ENCODE results near the gene SPATA16. TPM values are rescaled to one million over a fixed set of nuclear protein-coding genes. Genes with fewer than 3 reads are reported as not detected.

Gene SPATA16
- total RNA-seq, 2 donors from 2014 or later, result not detected

- Mint-ChIP-seq H3K4me1 (no peaks in the 10 kb centered on the region), H3K4me3 (no peak overlapping the region), H3K27me3 (no peaks in the 10 kb centered on the region), H3K36me3 (ENCODE audit: low read depth) (no peaks in the 10 kb centered on the region), H3K27ac (no peak overlapping the region)
- H3K9me3 ChIP-seq (ENCODE audit: control insufficient read depth, low read length, poor library complexity, severe bottlenecking), result no peaks in the 10 kb centered on the region
- DNase-seq, result no peak
- no peak for ATAC-seq
Observed at GRCh38 chr3:173096994-173097785, 43.8 kb downstream of the SPATA16 start.

GRCh38 chr3:173096140-173096539, 44.9 kb downstream of the SPATA16 start:
- no peaks in the 10 kb centered on the region for H3K9me3 ChIP-seq (ENCODE audit: control insufficient read depth, low read length, poor library complexity, severe bottlenecking)
- Mint-ChIP-seq H3K27me3 (no peaks in the 10 kb centered on the region), H3K27ac (no peak overlapping the region), H3K4me1 (no peaks in the 10 kb centered on the region), H3K4me3 (no peak overlapping the region), H3K36me3 (ENCODE audit: low read depth) (no peaks in the 10 kb centered on the region)
- DNase-seq, result no peak
- no peak for ATAC-seq

- H3K27me3 Mint-ChIP-seq, result no peaks in the 10 kb centered on the region
- DNase-seq (no peak), ATAC-seq (no peak)
- H3K27ac Mint-ChIP-seq, result no peak overlapping the region
- H3K4me1 Mint-ChIP-seq, result no peaks in the 10 kb centered on the region
- H3K36me3 Mint-ChIP-seq (ENCODE audit: low read depth), result no peaks in the 10 kb centered on the region
- no peaks in the 10 kb centered on the region for H3K9me3 ChIP-seq (ENCODE audit: control insufficient read depth, low read length, poor library complexity, severe bottlenecking)
- H3K4me3 Mint-ChIP-seq, result no peak overlapping the region
Observed at GRCh38 chr3:173092038-173092437, 49.0 kb downstream of the SPATA16 start.

- Mint-ChIP-seq H3K27ac (no peak overlapping the region), H3K4me1 (no peaks in the 10 kb centered on the region), H3K27me3 (no peaks in the 10 kb centered on the region), H3K4me3 (no peak overlapping the region), H3K36me3 (ENCODE audit: low read depth) (no peaks in the 10 kb centered on the region)
- H3K9me3 ChIP-seq (ENCODE audit: control insufficient read depth, low read length, poor library complexity, severe bottlenecking), result no peaks in the 10 kb centered on the region
- ATAC-seq (no peak), DNase-seq (no peak)
Observed at GRCh38 chr3:173090492-173090891, 50.5 kb downstream of the SPATA16 start.

GRCh38 chr3:173089283-173089682, 51.8 kb downstream of the SPATA16 start:
- ATAC-seq (no peak), DNase-seq (no peak)
- no peaks in the 10 kb centered on the region for H3K27me3 Mint-ChIP-seq
- no peak overlapping the region for H3K27ac Mint-ChIP-seq
- H3K36me3 Mint-ChIP-seq (ENCODE audit: low read depth), result no peaks in the 10 kb centered on the region
- no peak overlapping the region for H3K4me3 Mint-ChIP-seq
- H3K9me3 ChIP-seq (ENCODE audit: control insufficient read depth, low read length, poor library complexity, severe bottlenecking), result no peaks in the 10 kb centered on the region
- no peaks in the 10 kb centered on the region for H3K4me1 Mint-ChIP-seq

GRCh38 chr3:173078525-173078924, 62.5 kb downstream of the SPATA16 start:
- H3K36me3 Mint-ChIP-seq (ENCODE audit: low read depth), result no peaks in the 10 kb centered on the region
- no peak overlapping the region for H3K27ac Mint-ChIP-seq
- H3K9me3 ChIP-seq (ENCODE audit: control insufficient read depth, low read length, poor library complexity, severe bottlenecking), result no peaks in the 10 kb centered on the region
- H3K4me3 Mint-ChIP-seq, result no peak overlapping the region
- no peak for DNase-seq
- ATAC-seq, result no peak
- H3K4me1 Mint-ChIP-seq, result no peaks in the 10 kb centered on the region
- no peaks in the 10 kb centered on the region for H3K27me3 Mint-ChIP-seq

GRCh38 chr3:173066044-173067004, 74.7 kb downstream of the SPATA16 start:
- Mint-ChIP-seq H3K27me3 (no peaks in the 10 kb centered on the region), H3K4me3 (no peak overlapping the region), H3K4me1 (no peaks in the 10 kb centered on the region), H3K27ac (no peak overlapping the region), H3K36me3 (ENCODE audit: low read depth) (no peaks in the 10 kb centered on the region)
- H3K9me3 ChIP-seq (ENCODE audit: control insufficient read depth, low read length, poor library complexity, severe bottlenecking), result no peaks in the 10 kb centered on the region
- ATAC-seq (no peak), DNase-seq (no peak)

GRCh38 chr3:173065543-173065981, 75.5 kb downstream of the SPATA16 start:
- H3K4me3 Mint-ChIP-seq, result no peak overlapping the region
- no peak overlapping the region for H3K27ac Mint-ChIP-seq
- H3K4me1 Mint-ChIP-seq, result no peaks in the 10 kb centered on the region
- ATAC-seq (no peak), DNase-seq (no peak)
- H3K27me3 Mint-ChIP-seq, result no peaks in the 10 kb centered on the region
- H3K9me3 ChIP-seq (ENCODE audit: control insufficient read depth, low read length, poor library complexity, severe bottlenecking), result no peaks in the 10 kb centered on the region
- H3K36me3 Mint-ChIP-seq (ENCODE audit: low read depth), result no peaks in the 10 kb centered on the region

- Mint-ChIP-seq H3K4me3 (no peak overlapping the region), H3K4me1 (no peaks in the 10 kb centered on the region), H3K27ac (no peak overlapping the region), H3K27me3 (no peaks in the 10 kb centered on the region), H3K36me3 (ENCODE audit: low read depth) (no peaks in the 10 kb centered on the region)
- no peak for ATAC-seq
- H3K9me3 ChIP-seq (ENCODE audit: control insufficient read depth, low read length, poor library complexity, severe bottlenecking), result no peaks in the 10 kb centered on the region
- no peak for DNase-seq
Observed at GRCh38 chr3:173064631-173065030, 76.4 kb downstream of the SPATA16 start.

GRCh38 chr3:173058229-173058628, 82.8 kb downstream of the SPATA16 start:
- Mint-ChIP-seq H3K4me3 (no peak overlapping the region), H3K36me3 (ENCODE audit: low read depth) (no peaks in the 10 kb centered on the region), H3K27ac (no peak overlapping the region), H3K27me3 (no peaks in the 10 kb centered on the region), H3K4me1 (no peaks in the 10 kb centered on the region)
- no peak for DNase-seq
- no peaks in the 10 kb centered on the region for H3K9me3 ChIP-seq (ENCODE audit: control insufficient read depth, low read length, poor library complexity, severe bottlenecking)
- no peak for ATAC-seq

GRCh38 chr3:173055228-173055933, 85.7 kb downstream of the SPATA16 start:
- Mint-ChIP-seq H3K36me3 (ENCODE audit: low read depth) (no peaks in the 10 kb centered on the region), H3K27ac (no peak overlapping the region), H3K27me3 (no peaks in the 10 kb centered on the region), H3K4me3 (no peak overlapping the region), H3K4me1 (no peaks in the 10 kb centered on the region)
- no peak for DNase-seq
- no peak for ATAC-seq
- no peaks in the 10 kb centered on the region for H3K9me3 ChIP-seq (ENCODE audit: control insufficient read depth, low read length, poor library complexity, severe bottlenecking)

GRCh38 chr3:173049360-173049759, 91.7 kb downstream of the SPATA16 start:
- ATAC-seq (no peak), DNase-seq (no peak)
- no peaks in the 10 kb centered on the region for H3K4me1 Mint-ChIP-seq
- no peak overlapping the region for H3K27ac Mint-ChIP-seq
- no peak overlapping the region for H3K4me3 Mint-ChIP-seq
- H3K36me3 Mint-ChIP-seq (ENCODE audit: low read depth), result no peaks in the 10 kb centered on the region
- H3K9me3 ChIP-seq (ENCODE audit: control insufficient read depth, low read length, poor library complexity, severe bottlenecking), result no peaks in the 10 kb centered on the region
- peaks cover 6% of the 10 kb centered on the region for H3K27me3 Mint-ChIP-seq

GRCh38 chr3:173045770-173046382, 95.2 kb downstream of the SPATA16 start:
- ATAC-seq, result no peak
- no peak for DNase-seq
- Mint-ChIP-seq H3K27ac (no peak overlapping the region), H3K36me3 (ENCODE audit: low read depth) (no peaks in the 10 kb centered on the region), H3K27me3 (peaks cover 6% of the 10 kb centered on the region), H3K4me1 (no peaks in the 10 kb centered on the region), H3K4me3 (no peak overlapping the region)
- H3K9me3 ChIP-seq (ENCODE audit: control insufficient read depth, low read length, poor library complexity, severe bottlenecking), result no peaks in the 10 kb centered on the region
